ENCODE results near the gene HLA-E.
"Not testable (repeated sequence)": the region's sequence is repeated elsewhere in the genome, so short reads cannot be mapped to it uniquely, and the experiment has no call there.

Gene HLA-E

DNA sequence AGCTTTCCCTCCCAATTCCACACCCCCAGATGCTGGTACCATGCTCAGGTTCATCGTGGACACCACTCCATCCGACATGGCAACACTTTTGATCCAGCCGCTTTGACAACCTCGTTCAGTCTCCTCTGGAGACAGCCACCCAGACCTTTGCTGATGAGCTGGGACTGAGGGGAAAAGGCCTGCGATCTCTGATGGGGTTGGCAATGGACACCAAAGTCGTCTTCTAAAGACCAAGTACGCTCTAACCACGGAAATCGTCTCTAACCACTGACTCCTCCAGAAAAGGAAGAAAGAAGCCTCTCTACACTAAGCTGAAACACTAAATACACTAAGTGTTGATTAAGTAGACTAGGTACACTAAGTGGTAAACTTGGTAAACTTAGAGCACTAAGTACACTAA lies 26.1 kb upstream of the HLA-E start:
- Mint-ChIP-seq H3K36me3 (peaks cover 4% of the 10 kb centered on the region in 2 donors), H3K4me1 (peaks cover 29 to 43% of the 10 kb centered on the region in 2 donors), H3K27ac (no peak overlapping the region), H3K9me3 (peaks cover 5 to 7% of the 10 kb centered on the region in 2 donors), H3K27me3 (peaks cover 82 to 86% of the 10 kb centered on the region in 2 donors), H3K4me3 (peak overlapping the region in 1 of 2 donors; percentile 18)
- DNase-seq (no peak), ATAC-seq (replicated peaks) (peak in 1 of 2 donors; percentile 25)

DNA sequence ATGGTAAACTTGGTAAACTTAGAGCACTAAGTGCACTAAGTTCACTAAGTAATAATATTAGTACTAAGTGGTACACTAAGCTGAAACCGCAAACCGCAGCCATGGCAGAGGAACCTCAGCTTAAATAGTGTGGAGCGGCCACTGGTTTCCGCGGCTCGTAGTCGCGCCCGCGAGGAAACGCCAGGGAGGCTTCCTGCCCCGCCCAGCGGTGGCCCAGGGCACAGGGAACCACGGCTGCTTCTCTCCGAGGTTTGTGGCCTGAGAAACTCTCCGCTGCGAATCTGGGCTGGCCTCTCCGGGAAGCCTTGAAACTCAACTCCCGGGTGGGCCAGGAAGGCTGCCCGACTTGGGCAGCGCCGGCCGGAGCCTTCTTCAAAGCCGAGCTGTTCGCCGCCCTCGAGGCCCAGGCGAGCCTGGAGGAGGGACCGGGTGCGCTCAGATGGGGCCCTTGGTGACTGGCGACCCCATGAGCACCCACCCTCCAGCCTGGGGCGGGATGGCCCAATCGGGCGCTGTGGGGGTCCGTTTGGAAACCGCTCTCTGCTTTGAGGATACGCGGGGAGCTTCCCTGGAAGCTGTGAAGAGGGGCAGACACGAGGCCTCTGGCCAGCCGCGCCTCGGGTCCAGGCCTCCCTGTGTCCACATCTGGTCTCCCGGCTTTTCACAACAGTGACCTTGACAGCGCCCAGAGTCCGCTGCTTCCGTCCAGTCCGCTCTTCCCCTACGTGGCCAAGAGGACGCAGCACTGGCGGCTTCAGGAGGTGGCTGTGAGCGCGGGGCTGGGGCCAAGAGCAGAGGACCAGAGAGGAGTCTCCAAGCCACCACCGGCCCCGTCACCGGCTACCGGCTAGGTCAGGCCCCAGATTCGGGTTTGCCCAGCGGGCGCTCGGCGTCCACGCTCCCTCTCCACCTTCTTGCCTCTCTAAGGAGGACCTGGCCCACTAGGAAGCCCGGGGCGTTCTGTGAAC lies 25.4 kb upstream of the HLA-E start:
- H3K4me3 Mint-ChIP-seq: peak overlapping the region; percentile 39
- H3K4me1 Mint-ChIP-seq: peaks cover 29 to 43% of the 10 kb centered on the region in 2 donors
- ATAC-seq (replicated peaks): peak; percentile 70 to 74
- peaks cover 4 to 5% of the 10 kb centered on the region in 2 donors for H3K9me3 Mint-ChIP-seq
- H3K27ac Mint-ChIP-seq: no peak overlapping the region
- peaks cover 4% of the 10 kb centered on the region in 2 donors for H3K36me3 Mint-ChIP-seq
- H3K27me3 Mint-ChIP-seq: peaks cover 80 to 81% of the 10 kb centered on the region in 2 donors
- no peak for DNase-seq

DNA sequence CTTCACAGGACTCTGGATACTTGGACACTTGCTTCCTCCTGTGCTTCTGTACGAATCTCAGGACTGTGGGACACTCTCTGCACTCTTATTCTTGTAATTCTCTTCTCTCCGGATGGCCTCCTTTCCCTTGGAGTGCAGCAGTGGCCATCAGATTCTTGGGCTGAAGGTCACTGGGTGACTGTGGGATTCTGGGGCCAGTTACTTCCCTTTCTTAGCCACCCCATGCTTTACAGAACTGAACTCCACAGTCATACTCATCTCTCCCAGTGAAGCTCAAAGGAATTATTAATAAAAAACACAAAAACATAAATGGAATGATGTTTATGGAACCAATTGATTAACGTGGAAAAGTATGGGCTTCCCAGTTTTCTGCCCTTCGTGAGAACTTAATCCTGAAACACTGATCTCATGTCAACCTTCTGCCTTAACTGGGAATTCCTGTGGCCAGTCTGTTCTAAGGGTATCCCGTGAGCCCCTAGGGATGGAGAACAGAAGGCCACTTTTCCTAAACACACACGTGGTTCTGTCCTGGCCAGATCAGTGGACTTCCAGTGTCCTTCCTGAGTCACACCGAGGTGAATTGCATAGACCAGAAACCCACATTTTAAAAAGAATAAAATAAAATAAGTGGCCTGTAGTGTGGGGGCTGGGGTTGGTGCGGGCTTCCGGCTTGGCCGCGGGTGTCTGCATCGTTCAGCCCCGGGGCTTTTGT lies 23.6 kb upstream of the HLA-E start:
- Mint-ChIP-seq H3K4me3 (peak overlapping the region; percentile 93), H3K27ac (no peak overlapping the region), H3K27me3 (peaks cover 75 to 76% of the 10 kb centered on the region in 2 donors), H3K36me3 (peaks cover 0 to 2% of the 10 kb centered on the region in 2 donors), H3K4me1 (peaks cover 29 to 43% of the 10 kb centered on the region in 2 donors), H3K9me3 (no peaks in the 10 kb centered on the region)
- no peak for DNase-seq
- ATAC-seq (replicated peaks): peak; percentile 17

- H3K36me3 Mint-ChIP-seq: peaks cover 2 to 5% of the 10 kb centered on the region in 2 donors
- H3K27me3 Mint-ChIP-seq: peaks cover 54 to 56% of the 10 kb centered on the region in 2 donors
- ATAC-seq (replicated peaks) (no peak), DNase-seq (no peak)
- no peaks in the 10 kb centered on the region for H3K9me3 Mint-ChIP-seq
- H3K4me1 Mint-ChIP-seq: peaks cover 9 to 12% of the 10 kb centered on the region in 2 donors
- H3K4me3 Mint-ChIP-seq: no peak overlapping the region
- H3K27ac Mint-ChIP-seq: no peak overlapping the region
Measured at GRCh38 chr6:30470968-30471367, 18.3 kb upstream of the HLA-E start.

- not testable (repeated sequence) for ATAC-seq (replicated peaks); H3K4me3 Mint-ChIP-seq; H3K36me3 Mint-ChIP-seq; H3K9me3 Mint-ChIP-seq; H3K27ac Mint-ChIP-seq; DNase-seq; H3K4me1 Mint-ChIP-seq
- peaks cover 57 to 67% of the 10 kb centered on the region in 2 donors for H3K27me3 Mint-ChIP-seq
Measured at GRCh38 chr6:30475116-30475515, 14.2 kb upstream of the HLA-E start.

DNA sequence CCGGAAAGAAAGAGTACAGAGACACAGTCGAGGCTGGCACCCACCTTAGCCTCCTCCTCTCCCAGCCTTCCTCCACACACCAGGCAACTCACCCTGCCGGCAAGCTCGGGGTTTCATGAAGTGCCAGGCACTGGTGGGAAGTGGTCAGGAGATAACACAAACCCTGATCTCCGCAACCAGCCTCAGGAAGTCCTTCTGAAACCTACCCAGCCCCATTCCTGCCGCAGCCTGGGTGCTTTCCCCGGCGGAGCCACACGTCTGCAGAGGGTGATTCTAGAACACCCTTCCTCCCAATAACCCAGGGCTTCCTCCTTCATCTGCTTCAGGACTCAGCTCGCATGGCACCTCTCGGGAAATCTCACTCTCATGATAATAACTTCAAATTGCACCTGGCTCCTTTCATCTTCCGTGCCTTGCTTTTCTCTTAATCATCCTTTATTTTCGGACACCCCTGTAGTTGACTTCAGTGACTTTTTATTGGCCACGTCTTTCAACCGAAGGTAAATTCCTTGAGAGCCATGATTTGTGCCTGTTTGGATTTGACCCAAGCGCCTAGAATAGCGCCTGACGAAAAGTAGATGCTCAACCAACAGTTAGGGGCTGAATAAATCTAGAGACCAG lies 8.7 kb upstream of the HLA-E start:
- H3K27me3 Mint-ChIP-seq: peaks cover 53 to 61% of the 10 kb centered on the region in 2 donors
- peak; percentile 55 to 56 for ATAC-seq (replicated peaks)
- H3K9me3 Mint-ChIP-seq: no peaks in the 10 kb centered on the region
- DNase-seq: no peak
- H3K4me3 Mint-ChIP-seq: peak overlapping the region; percentile 15 to 29
- no peak overlapping the region for H3K27ac Mint-ChIP-seq
- no peaks in the 10 kb centered on the region for H3K36me3 Mint-ChIP-seq
- peaks cover 15 to 22% of the 10 kb centered on the region in 2 donors for H3K4me1 Mint-ChIP-seq

DNA sequence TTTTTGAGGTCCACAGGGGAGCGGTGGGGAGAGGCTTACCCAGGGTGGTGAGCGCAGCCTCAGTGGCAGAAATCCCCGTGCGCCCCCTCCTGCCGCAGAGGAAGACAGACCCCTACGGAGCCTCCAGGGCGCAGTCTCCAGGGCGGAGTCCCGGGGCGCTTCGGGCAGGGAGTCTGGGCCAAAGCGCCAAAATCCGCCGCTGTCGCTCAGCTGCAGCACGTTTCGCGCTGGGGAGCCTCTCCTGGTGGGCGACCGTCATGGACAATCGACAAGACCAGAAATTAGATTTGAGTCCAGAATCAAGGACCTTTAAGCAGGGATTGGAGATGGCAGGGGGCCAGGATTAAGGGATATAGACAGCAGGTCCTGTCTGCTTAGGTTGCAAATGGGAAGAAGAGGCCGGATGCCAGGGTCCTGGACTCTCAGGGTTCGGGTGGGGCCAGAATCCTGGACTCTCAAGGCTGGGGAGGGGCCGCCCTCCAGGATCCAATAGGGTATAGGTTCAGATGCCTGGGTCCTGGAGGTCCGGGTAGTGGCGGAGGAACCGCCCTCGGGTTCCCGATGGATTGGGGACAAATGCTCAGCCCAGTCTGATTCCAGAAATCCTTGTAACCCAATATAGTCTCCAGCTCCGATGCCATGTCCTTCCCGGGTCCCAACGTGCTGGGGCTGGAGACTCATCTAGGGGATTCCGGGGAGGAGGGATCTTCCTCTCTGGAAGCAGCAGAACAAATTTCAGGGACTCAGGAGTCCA lies 7.9 kb upstream of the HLA-E start:
- DNase-seq: no peak
- Mint-ChIP-seq H3K9me3 (no peaks in the 10 kb centered on the region), H3K4me3 (peak overlapping the region; percentile 60 to 68), H3K4me1 (peaks cover 15 to 22% of the 10 kb centered on the region in 2 donors), H3K36me3 (no peaks in the 10 kb centered on the region), H3K27me3 (peaks cover 49 to 56% of the 10 kb centered on the region in 2 donors), H3K27ac (no peak overlapping the region)
- ATAC-seq (replicated peaks): no peak

- DNase-seq (peak; percentile 77), ATAC-seq (replicated peaks) (peak; percentile 97 to 98)
- not testable (repeated sequence) for H3K27ac Mint-ChIP-seq, H3K36me3 Mint-ChIP-seq, H3K9me3 Mint-ChIP-seq
- Mint-ChIP-seq H3K4me3 (peak overlapping the region; percentile 60 to 68), H3K27me3 (peaks cover 49 to 51% of the 10 kb centered on the region in 2 donors), H3K4me1 (peaks cover 15 to 22% of the 10 kb centered on the region in 2 donors)
Measured at GRCh38 chr6:30481965-30482644, 7.2 kb upstream of the HLA-E start.

- DNase-seq (no peak), ATAC-seq (replicated peaks) (no peak)
- H3K4me3 Mint-ChIP-seq: no peak overlapping the region
Measured at GRCh38 chr6:30483677-30484279, 5.5 kb upstream of the HLA-E start.

DNA sequence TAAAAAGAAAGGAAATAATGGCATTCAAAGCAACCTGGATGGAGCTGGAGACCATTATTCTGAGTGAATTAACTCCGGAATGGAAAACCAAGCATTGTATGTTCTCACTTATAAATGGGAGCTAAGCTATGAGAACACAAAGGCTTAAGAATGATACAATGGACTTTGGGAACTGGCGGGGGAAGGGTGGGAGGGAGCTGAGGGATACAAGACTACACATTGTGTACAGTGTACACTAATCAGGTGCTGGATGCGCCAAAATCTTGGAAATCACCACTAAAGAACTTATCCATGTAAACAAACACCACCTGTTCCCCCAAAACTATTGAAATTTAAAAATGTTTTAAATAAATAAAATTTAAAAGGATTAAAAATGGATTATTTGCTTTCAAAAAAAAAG lies 4.1 kb upstream of the HLA-E start:
- ATAC-seq (replicated peaks): no peak
- H3K36me3 Mint-ChIP-seq: peaks cover 12 to 14% of the 10 kb centered on the region in 2 donors
- peaks cover 19 to 23% of the 10 kb centered on the region in 2 donors for H3K27me3 Mint-ChIP-seq
- no peak overlapping the region for H3K27ac Mint-ChIP-seq
- H3K4me3 Mint-ChIP-seq: no peak overlapping the region
- H3K4me1 Mint-ChIP-seq: peaks cover 27 to 38% of the 10 kb centered on the region in 2 donors
- peaks cover 1 to 6% of the 10 kb centered on the region in 2 donors for H3K9me3 Mint-ChIP-seq
- no peak for DNase-seq

More at GRCh38 chr6:30483677-30484279, 5.5 kb upstream of the HLA-E start:
- Mint-ChIP-seq H3K27ac (no peak overlapping the region), H3K36me3 (no peaks in the 10 kb centered on the region), H3K27me3 (peaks cover 33 to 34% of the 10 kb centered on the region in 2 donors), H3K4me1 (peaks cover 21 to 28% of the 10 kb centered on the region in 2 donors), H3K9me3 (no peaks in the 10 kb centered on the region)

DNA sequence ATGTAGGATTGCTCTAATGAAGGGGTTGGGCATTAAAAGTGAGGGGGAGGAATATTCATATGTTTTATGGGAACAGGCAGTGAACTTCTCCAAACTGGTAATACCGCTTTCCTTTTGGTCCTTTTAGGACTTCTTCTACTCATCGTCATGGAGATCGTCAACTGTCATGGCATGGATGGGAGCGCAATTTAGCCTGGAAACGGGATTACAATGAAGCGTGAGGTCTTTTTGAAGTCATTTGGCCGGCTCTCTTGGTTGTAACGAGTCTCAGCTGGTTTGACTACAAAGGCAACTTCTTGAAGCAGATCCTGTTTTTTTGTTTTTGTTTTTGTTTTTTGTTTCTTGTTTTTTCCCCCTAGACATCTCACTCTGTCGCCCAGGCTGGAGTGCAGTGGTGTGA lies 1.4 kb upstream of the HLA-E start:
- peaks cover 28 to 41% of the 10 kb centered on the region in 2 donors for H3K4me1 Mint-ChIP-seq
- peak overlapping the region; percentile 69 for H3K27ac Mint-ChIP-seq
- no peak overlapping the region for H3K4me3 Mint-ChIP-seq
- H3K27me3 Mint-ChIP-seq: peaks cover 0 to 4% of the 10 kb centered on the region in 2 donors
- H3K9me3 Mint-ChIP-seq: peaks cover 1 to 6% of the 10 kb centered on the region in 2 donors
- ATAC-seq (replicated peaks) (no peak), DNase-seq (no peak)
- peaks cover 39 to 41% of the 10 kb centered on the region in 2 donors for H3K36me3 Mint-ChIP-seq

DNA sequence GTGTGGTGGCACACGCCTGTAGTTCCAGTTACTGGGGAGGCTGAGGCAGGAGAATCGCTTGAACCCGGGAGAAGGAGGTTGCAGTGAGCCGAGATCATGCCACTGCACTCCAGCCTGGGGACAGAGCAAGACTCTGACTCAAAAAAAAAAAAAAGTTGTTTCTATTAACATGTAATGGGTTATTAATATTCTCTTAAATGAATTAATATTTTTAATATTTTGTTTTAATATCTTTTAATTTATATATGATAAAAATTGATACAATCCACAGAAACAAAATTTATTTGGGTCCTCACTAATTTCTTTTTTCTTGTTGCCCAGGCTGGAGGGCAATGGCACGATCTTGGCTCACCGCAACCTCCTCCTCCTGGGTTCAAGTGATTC lies 620 bp upstream of the HLA-E start:
- not testable (repeated sequence) for H3K27me3 Mint-ChIP-seq; DNase-seq; ATAC-seq (replicated peaks); H3K9me3 Mint-ChIP-seq
- Mint-ChIP-seq H3K27ac (peak overlapping the region; percentile 100), H3K36me3 (peaks cover 44 to 47% of the 10 kb centered on the region in 2 donors), H3K4me3 (peak overlapping the region; percentile 92 to 98), H3K4me1 (peaks cover 32 to 48% of the 10 kb centered on the region in 2 donors)

Measured in stimulated activated naive B cell treated with anti-CD40 and anti-IgM and Interleukin-4, amounts not matched to agents 10 μg/mL and 1 μg/mL and 100 μg/mL, for 72 hours (primary cell).